Upper lobe of left lung (tissue), 4 donors: ENCODE results near the gene ELP1.

ENCODE experiments used
- CTCF ChIP-seq, 6 experiments: fragments of 450-650 bp in 4 of 6; fragments of 200-600 bp in 2 of 6; sonication (generic) in 2 of 6; IDR thresholded peaks; one replicate each; pipeline ENCODE4 v1.5.1; 2016 to 2019; ENCODE audit warnings: antibody characterized with exemption in 6 of 6
- EP300 ChIP-seq, 4 donors: sonication (generic); formaldehyde crosslinking; IDR thresholded peaks; one replicate each; pipeline ENCODE4 v1.5.1; 2017; ENCODE audit warnings: antibody characterized with exemption in 4 of 4, control low read depth in 2 of 4
- POLR2A ChIP-seq, 4 donors: fragments of 450-650 bp; IDR thresholded peaks; one replicate each; pipeline ENCODE4 v1.5.1; 2016 to 2017; ENCODE audit warnings: antibody characterized with exemption in 4 of 4, mild to moderate bottlenecking in 2 of 4

GRCh38 chr9:108951578-108951977, 17.7 kb upstream of the ELP1 start:
- no peak for TF ChIP-seq CTCF (IDR thresholded peaks at IDR 0.05)
- TF ChIP-seq POLR2A (IDR thresholded peaks at IDR 0.05): no peak
- no peak for TF ChIP-seq EP300 (IDR thresholded peaks at IDR 0.05)
